ENCODE results near the gene KLF1. TPM values are rescaled to one million over a fixed set of nuclear protein-coding genes. Genes with fewer than 3 reads are reported as not detected.

KLF1 gene
- polyA plus RNA-seq, 1 of the 3 experiments (the other 2 are of a cell fraction), result not detected

GRCh38 chr19:12882589-12882988 is 4.4 kb downstream of the KLF1 start:
- no peaks in the 10 kb centered on the region for H3K9me2 ChIP-seq
- no peak overlapping the region for H3K9ac ChIP-seq
- peaks cover 6% of the 10 kb centered on the region for H3F3A ChIP-seq (replicated peaks; ENCODE audit: insufficient read depth)
- H3K4me2 ChIP-seq, result no peak overlapping the region
- no peaks in the 10 kb centered on the region for H4K20me1 ChIP-seq (ENCODE audit: insufficient read depth)
- no peak overlapping the region for H3K4me3 ChIP-seq (ENCODE audit: low read depth in 2 of 2, low read length in 1 of 2)
- WGBS (ENCODE audit: low lambda C conversion rate), result 79% methylated on average over 3 of the region's 3 CpGs
- TF ChIP-seq MEF2A (IDR thresholded peaks at IDR 0.05; ENCODE audit: borderline replicate concordance, low read depth), result no peak
- TF ChIP-seq TAF1 (IDR thresholded peaks at IDR 0.05; ENCODE audit: borderline replicate concordance, low read depth, low read length), result no peak
- TF ChIP-seq ZBTB33 (IDR thresholded peaks at IDR 0.05; ENCODE audit: borderline replicate concordance, low read depth), result no peak
- no peak for TF ChIP-seq JUND (IDR thresholded peaks at IDR 0.05)
- no peak for TF ChIP-seq CTCF (IDR thresholded peaks at IDR 0.05)
- no peak for TF ChIP-seq RXRA (IDR thresholded peaks at IDR 0.05; ENCODE audit: borderline replicate concordance, low read depth)
- TF ChIP-seq RCOR1 (IDR thresholded peaks at IDR 0.05; ENCODE audit: low read length), result no peak
- no peak for TF ChIP-seq FOXM1 (IDR thresholded peaks at IDR 0.05; ENCODE audit: low read depth)
- TF ChIP-seq MXI1 (IDR thresholded peaks at IDR 0.05; ENCODE audit: low read depth, low read length), result no peak
- no peaks in the 10 kb centered on the region for H3K79me2 ChIP-seq (ENCODE audit: insufficient read depth)
- peaks cover 0 to 3% of the 10 kb centered on the region in 2 experiments for H3K36me3 ChIP-seq (replicated peaks in 1 of 2; ENCODE audit: control insufficient read depth in 1 of 2, insufficient read depth in 2 of 2, low read length in 1 of 2)
- ChIA-PET POLR2A (interaction anchor here (0.6 to 3.0 kb wide), 3 partner anchors 8 to 82 kb away, joined by 4 to 21 read pairs (median 4); partner anchors contain the start of gene GCDH), CTCF (interaction anchor here (0.7 to 5.4 kb wide), 8 partner anchors 25 to 211 kb away, joined by 3 to 28 read pairs (median 3); partner anchors contain the start of gene FARSA)
- no peak for DNase-seq
- no peaks in the 10 kb centered on the region for H3K9me3 ChIP-seq
- H3K27me3 ChIP-seq (ENCODE audit: insufficient read depth), result peaks cover 11% of the 10 kb centered on the region; the same call in 1 of the 2 replicates
- H3K4me1 ChIP-seq (ENCODE audit: control insufficient read depth in 1 of 2, insufficient read depth in 2 of 2, low read depth in 1 of 2, low read length in 1 of 2), result peaks cover 0 to 9% of the 10 kb centered on the region in 2 experiments; a peak in 1 of 4 replicates
- H3K27ac ChIP-seq (ENCODE audit: low read depth in 2 of 2, low read length in 1 of 2), result no peak overlapping the region
- H2AFZ ChIP-seq (ENCODE audit: low read depth), result no peak overlapping the region

- Histone ChIP-seq H3K9ac (peak within 1 kb of the TSS; percentile 73), H3K4me1 (ENCODE audit: control insufficient read depth in 1 of 2, insufficient read depth in 2 of 2, low read depth in 1 of 2, low read length in 1 of 2) (peaks cover 0 to 9% of the 10 kb centered on the region in 2 experiments; a peak in 1 of 4 replicates), H3K4me3 (ENCODE audit: low read depth in 2 of 2, low read length in 1 of 2) (peak within 1 kb of the TSS; percentile 68 to 86), H2AFZ (ENCODE audit: low read depth) (peak within 1 kb of the TSS; percentile 97), H3K9me3 (no peaks in the 10 kb centered on the region), H3K27me3 (ENCODE audit: insufficient read depth) (peaks cover 11% of the 10 kb centered on the region; the same call in 1 of the 2 replicates), H3F3A (replicated peaks; ENCODE audit: insufficient read depth) (peaks cover 9% of the 10 kb centered on the region), H3K9me2 (no peaks in the 10 kb centered on the region), H3K27ac (ENCODE audit: low read depth in 2 of 2, low read length in 1 of 2) (peak within 1 kb of the TSS; percentile 71 to 76), H4K20me1 (ENCODE audit: insufficient read depth) (no peaks in the 10 kb centered on the region), H3K4me2 (peak within 1 kb of the TSS; percentile 85), H3K79me2 (ENCODE audit: insufficient read depth) (no peaks in the 10 kb centered on the region), H3K36me3 (replicated peaks in 1 of 2; ENCODE audit: control insufficient read depth in 1 of 2, insufficient read depth in 2 of 2, low read length in 1 of 2) (peaks cover 0 to 3% of the 10 kb centered on the region in 2 experiments)
- peak; percentile 95 for DNase-seq
- POLR2A ChIA-PET, result interaction anchor here (0.6 to 3.0 kb wide), 8 partner anchors 8 to 242 kb away, joined by 3 to 21 read pairs (median 3); partner anchors contain the start of genes GCDH and SYCE2
- CTCF ChIA-PET, result interaction anchor here (0.6 to 5.4 kb wide), 13 partner anchors 9 to 220 kb away, joined by 3 to 28 read pairs (median 4); partner anchors contain the start of gene GCDH
- WGBS (ENCODE audit: low lambda C conversion rate), result 0% methylated on average over 15 of the region's 38 CpGs
- TF ChIP-seq NRF1 (IDR thresholded peaks at IDR 0.05; ENCODE audit: low read depth, low read length) (peak; percentile 48), USF1 (IDR thresholded peaks at IDR 0.05; ENCODE audit: borderline replicate concordance, low read depth) (peak; percentile 65; the same call in 1 of the 2 replicates), YY1 (IDR thresholded peaks at IDR 0.05; ENCODE audit: low read depth) (no peak), EP300 (IDR thresholded peaks at IDR 0.05; ENCODE audit: borderline replicate concordance in 1 of 2, low read depth in 1 of 2, low read length in 1 of 2) (no peak), NFIC (IDR thresholded peaks at IDR 0.05; ENCODE audit: borderline replicate concordance) (no peak), POLR2AphosphoS5 (IDR thresholded peaks at IDR 0.05; ENCODE audit: low read depth, low read length) (peak; percentile 70), RCOR1 (IDR thresholded peaks at IDR 0.05; ENCODE audit: low read length) (0 out of 2 replicates have a peak, but pooled peaks have one; percentile 32), GATA2 (CRISPR knock-in tag; IDR thresholded peaks at IDR 0.05) (no peak), SMC3 (IDR thresholded peaks at IDR 0.05; ENCODE audit: low read depth, low read length) (no peak), RXRA (IDR thresholded peaks at IDR 0.05; ENCODE audit: borderline replicate concordance, low read depth) (no peak), CHD2 (IDR thresholded peaks at IDR 0.05; ENCODE audit: low read length, partially characterized antibody) (peak; percentile 10), GABPA (IDR thresholded peaks at IDR 0.05; ENCODE audit: low read depth) (no peak), EZH2phosphoT487 (IDR thresholded peaks at IDR 0.05; ENCODE audit: borderline replicate concordance, low read depth) (no peak), USF2 (IDR thresholded peaks at IDR 0.05; ENCODE audit: borderline replicate concordance, low read depth, low read length) (0 out of 2 replicates have a peak, but pooled peaks have one; percentile 3), RAD21 (IDR thresholded peaks at IDR 0.05; ENCODE audit: low read length) (no peak)
Observed at GRCh38 chr19:12881172-12881808, 5.7 kb downstream of the KLF1 start, which contains the start of gene DNASE2. TSS of gene DNASE2 (minus strand) at chr19:12881449. CDS start at chr19:12881375, 74 bp downstream.

Data from SK-N-SH (cell line).